GM12864 (cell line): ENCODE measurements around the gene LAMTOR4.
A peak's percentile ranks its signal among the peaks of the same experiment; 100 is the strongest.

Experiments
- DNase-seq: peaks from one replicate; pipeline ENCODE4 v3.0.0-alpha.2; 2011; ENCODE audit warnings: low read depth
- H3K4me3 ChIP-seq: 2 replicates; pipeline ENCODE4 v1.5.1; 2011; ENCODE audit warnings: mild to moderate bottlenecking, low read depth, low read length, control low read depth
- CTCF ChIP-seq: IDR thresholded peaks from 2 replicates; pipeline ENCODE4 v1.5.1; 2011; ENCODE audit warnings: low read depth, mild to moderate bottlenecking, moderate library complexity, low read length, control low read depth, inconsistent platforms; ENCODE audit errors: missing control alignments

LAMTOR4 gene

GRCh38 chr7:100155553-100156317 lies 7.0 kb downstream of the LAMTOR4 start:
- no peak for TF ChIP-seq CTCF
- no peak overlapping the region for H3K4me3 ChIP-seq
- DNase-seq = no peak

GRCh38 chr7:100156331-100157068 lies 7.8 kb downstream of the LAMTOR4 start:
- peak overlapping the region; percentile 92 for H3K4me3 ChIP-seq
- TF ChIP-seq CTCF = no peak
- DNase-seq = no peak

GRCh38 chr7:100157069-100157333 lies 8.3 kb downstream of the LAMTOR4 start:
- peak overlapping the region; percentile 92 for H3K4me3 ChIP-seq
- DNase-seq = no peak
- TF ChIP-seq CTCF = no peak

GRCh38 chr7:100157334-100158228 lies 8.9 kb downstream of the LAMTOR4 start:
- H3K4me3 ChIP-seq = peak overlapping the region; percentile 92
- no peak for DNase-seq
- no peak for TF ChIP-seq CTCF

- TF ChIP-seq CTCF = no peak
Observed at GRCh38 chr7:100158229-100159098, 9.7 kb downstream of the LAMTOR4 start, which contains the start of gene TRAPPC14. Gene TRAPPC14, minus strand, starts transcription at chr7:100158723. Its CDS starts 224 bp downstream, at chr7:100158499.

GRCh38 chr7:100159099-100159623 lies 10.4 kb downstream of the LAMTOR4 start:
- peak overlapping the region; percentile 92 for H3K4me3 ChIP-seq
- TF ChIP-seq CTCF = peak; percentile 14
- DNase-seq = no peak

More at GRCh38 chr7:100158229-100159098, 9.7 kb downstream of the LAMTOR4 start, which contains the start of gene TRAPPC14:
- H3K4me3 ChIP-seq = peak within 1 kb of the TSS; percentile 92
- DNase-seq = peak; percentile 53
